GM12874 (cell line): Measurements from ENCODE around the gene NDUFS4.

Experiments used
- CTCF ChIP-seq: IDR thresholded peaks from 2 replicates; pipeline ENCODE4 v1.5.1; 2011; ENCODE audit warnings: low read depth, mild to moderate bottlenecking, control low read depth, low read length, moderate library complexity; ENCODE audit not compliant: insufficient read depth

NDUFS4 gene

GRCh38 chr5:53543401-53543800 lies 17.0 kb upstream of the NDUFS4 start:
- no peak for TF ChIP-seq CTCF

GRCh38 chr5:53545744-53546143 lies 14.7 kb upstream of the NDUFS4 start:
- no peak for TF ChIP-seq CTCF

GRCh38 chr5:53547226-53547625 lies 13.2 kb upstream of the NDUFS4 start:
- no peak for TF ChIP-seq CTCF

- TF ChIP-seq CTCF: no peak
These were observed 10.6 kb upstream of the NDUFS4 start for GRCh38 chr5:53549792-53550191.

GRCh38 chr5:53552561-53552960 lies 7.9 kb upstream of the NDUFS4 start:
- no peak for TF ChIP-seq CTCF

GRCh38 chr5:53554444-53554843 lies 6.0 kb upstream of the NDUFS4 start:
- TF ChIP-seq CTCF: no peak

GRCh38 chr5:53555160-53555559 lies 5.3 kb upstream of the NDUFS4 start:
- TF ChIP-seq CTCF: no peak

- TF ChIP-seq CTCF: no peak
These were observed 4.4 kb upstream of the NDUFS4 start for GRCh38 chr5:53556001-53556400.
